Panc1 (cell line): ENCODE results near the gene FAM83G.

Experiments used
- CTCF ChIP-seq: fragments of 450-650 bp; IDR thresholded peaks from 2 replicates; pipeline ENCODE4 v1.5.1; 2017; ENCODE audit warnings: mild to moderate bottlenecking
- REST ChIP-seq, 2 experiments: IDR thresholded peaks; 2 replicates each; pipeline ENCODE4 v1.6.1; 2011 to 2012; ENCODE audit warnings: low read depth in 2 of 2, control low read depth in 1 of 2, low read length in 1 of 2, mild to moderate bottlenecking in 1 of 2, moderate library complexity in 1 of 2; ENCODE audit not compliant: insufficient read depth in 1 of 2
- SIN3A ChIP-seq: IDR thresholded peaks from 2 replicates; pipeline ENCODE4 v1.6.1; 2012; ENCODE audit warnings: low read depth, mild to moderate bottlenecking, low read length, moderate library complexity, borderline replicate concordance; ENCODE audit not compliant: insufficient read depth

GRCh38 chr17:18970582-18971480, 33.7 kb downstream of the FAM83G start:
- TF ChIP-seq CTCF, result no peak
- no peak for TF ChIP-seq SIN3A
- no peak for TF ChIP-seq REST (IDR thresholded peaks at IDR 0.05; ENCODE audit: insufficient read depth in 1 of 2, low read depth in 2 of 2, low read length in 1 of 2)
